ENCODE measurements around the gene CACNA2D3. TPM values are rescaled to one million over a fixed set of nuclear protein-coding genes. Genes with fewer than 3 reads are reported as not detected.

The CACNA2D3 gene
- total RNA-seq, 2 donors from 2014 or later, result 0.97 TPM; not detected in 1

DNA sequence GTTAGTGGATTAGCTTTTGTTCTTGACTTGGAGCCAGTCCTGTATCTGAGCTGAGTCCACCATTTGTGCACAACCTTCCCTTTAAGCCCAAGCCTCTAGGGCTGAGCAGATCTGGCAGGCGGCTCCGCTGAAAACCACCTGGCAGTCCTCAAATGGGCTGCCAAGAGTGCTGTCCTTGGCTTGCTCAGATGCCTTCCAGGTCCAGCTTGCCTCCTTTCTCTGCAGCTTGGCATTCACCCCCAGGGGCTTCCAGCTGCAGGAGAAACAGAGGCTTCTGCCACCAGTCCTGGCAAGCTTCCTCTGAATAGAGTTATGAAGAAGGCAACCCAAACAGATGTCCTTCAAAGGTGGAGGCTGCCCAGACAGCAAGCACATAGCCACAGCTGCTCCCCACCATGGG is 708.8 kb downstream of the CACNA2D3 start:
- no peak overlapping the region for H3K4me3 ChIP-seq (ENCODE audit: low read length)
- H3K36me3 ChIP-seq (ENCODE audit: control insufficient read depth, insufficient read depth, low read length), result no peaks in the 10 kb centered on the region
- TF ChIP-seq, protein P1, sequence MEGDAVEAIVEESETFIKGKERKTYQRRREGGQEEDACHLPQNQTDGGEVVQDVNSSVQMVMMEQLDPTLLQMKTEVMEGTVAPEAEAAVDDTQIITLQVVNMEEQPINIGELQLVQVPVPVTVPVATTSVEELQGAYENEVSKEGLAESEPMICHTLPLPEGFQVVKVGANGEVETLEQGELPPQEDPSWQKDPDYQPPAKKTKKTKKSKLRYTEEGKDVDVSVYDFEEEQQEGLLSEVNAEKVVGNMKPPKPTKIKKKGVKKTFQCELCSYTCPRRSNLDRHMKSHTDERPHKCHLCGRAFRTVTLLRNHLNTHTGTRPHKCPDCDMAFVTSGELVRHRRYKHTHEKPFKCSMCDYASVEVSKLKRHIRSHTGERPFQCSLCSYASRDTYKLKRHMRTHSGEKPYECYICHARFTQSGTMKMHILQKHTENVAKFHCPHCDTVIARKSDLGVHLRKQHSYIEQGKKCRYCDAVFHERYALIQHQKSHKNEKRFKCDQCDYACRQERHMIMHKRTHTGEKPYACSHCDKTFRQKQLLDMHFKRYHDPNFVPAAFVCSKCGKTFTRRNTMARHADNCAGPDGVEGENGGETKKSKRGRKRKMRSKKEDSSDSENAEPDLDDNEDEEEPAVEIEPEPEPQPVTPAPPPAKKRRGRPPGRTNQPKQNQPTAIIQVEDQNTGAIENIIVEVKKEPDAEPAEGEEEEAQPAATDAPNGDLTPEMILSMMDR (conservative IDR thresholded peaks at IDR 0.05), result no peak
- no peaks in the 10 kb centered on the region for H3K27me3 ChIP-seq (ENCODE audit: control insufficient read depth, insufficient read depth, low read length, poor library complexity, severe bottlenecking)
- no peak overlapping the region for H3K27ac ChIP-seq (ENCODE audit: low read depth, low read length)
- peaks cover 7% of the 10 kb centered on the region for H3K9me3 ChIP-seq (ENCODE audit: control insufficient read depth, low read length)
- H3K27me3 Mint-ChIP-seq (ENCODE audit: insufficient read depth), result peaks cover 16% of the 10 kb centered on the region
- DNase-seq, result no peak
- no peaks in the 10 kb centered on the region for H3K4me1 ChIP-seq (ENCODE audit: control insufficient read depth, insufficient read depth, low read length)
- no peak overlapping the region for H3K4me3 Mint-ChIP-seq
- WGBS, 2 experiments (ENCODE audit: insufficient coverage in 1 of 2, insufficient read length in 1 of 2), result 94 to 100% methylated on average over 2 of the region's 2 CpGs
- peaks cover 1% of the 10 kb centered on the region for H3K4me1 Mint-ChIP-seq
- peaks cover 15% of the 10 kb centered on the region for H3K9me3 Mint-ChIP-seq
- no peak overlapping the region for H3K9ac ChIP-seq (ENCODE audit: extremely low read depth, low read length, poor library complexity, severe bottlenecking)
- no peak overlapping the region for H3K27ac Mint-ChIP-seq
- H3K36me3 Mint-ChIP-seq (ENCODE audit: low read depth), result no peaks in the 10 kb centered on the region

DNA sequence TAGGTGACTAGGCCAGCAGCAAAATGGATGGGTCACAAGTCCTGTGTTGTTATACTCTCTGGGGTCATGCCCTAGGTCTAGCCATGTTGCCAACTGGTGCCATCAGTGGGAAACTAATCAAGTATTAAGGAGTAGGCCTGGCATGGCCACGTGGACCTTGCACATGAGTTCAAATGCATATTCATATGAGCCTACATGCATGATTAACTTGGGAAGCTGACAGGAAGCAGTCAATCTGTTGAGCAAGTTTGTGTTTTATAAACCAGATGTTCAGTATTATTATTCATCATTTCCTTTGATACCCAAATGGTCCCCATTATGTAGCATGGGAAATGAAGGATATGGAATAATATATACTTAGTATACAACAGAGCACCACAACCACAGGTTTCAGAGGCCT is 710.5 kb downstream of the CACNA2D3 start:
- TF ChIP-seq, protein P1 (conservative IDR thresholded peaks at IDR 0.05), result no peak

DNA sequence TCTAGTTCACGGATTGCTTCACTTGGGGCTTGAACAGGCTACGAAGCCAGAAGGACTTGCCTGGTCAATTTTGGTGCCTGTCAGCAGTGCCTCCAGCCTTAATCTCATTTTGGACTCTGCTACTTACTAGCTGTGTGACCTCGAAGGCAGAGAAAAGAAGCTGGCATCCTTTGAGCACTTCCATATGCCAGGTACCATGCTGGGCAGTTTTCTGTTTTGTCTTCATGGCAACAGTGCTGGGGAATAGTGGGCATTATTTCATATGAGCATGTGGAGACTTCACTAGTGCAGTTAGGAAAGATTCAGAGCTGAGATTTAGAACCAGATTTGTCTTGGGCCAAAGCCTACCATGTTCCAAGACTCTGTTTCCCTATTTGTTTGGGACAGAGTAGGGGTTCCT is 713.3 kb downstream of the CACNA2D3 start:
- H3K4me3 Mint-ChIP-seq, result no peak overlapping the region
- Histone ChIP-seq H3K27me3 (ENCODE audit: control insufficient read depth, insufficient read depth, low read length, poor library complexity, severe bottlenecking) (no peaks in the 10 kb centered on the region), H3K9me3 (ENCODE audit: control insufficient read depth, low read length) (no peaks in the 10 kb centered on the region), H3K4me3 (ENCODE audit: low read length) (no peak overlapping the region), H3K27ac (ENCODE audit: low read depth, low read length) (no peak overlapping the region), H3K9ac (ENCODE audit: extremely low read depth, low read length, poor library complexity, severe bottlenecking) (no peak overlapping the region), H3K4me1 (ENCODE audit: control insufficient read depth, insufficient read depth, low read length) (no peaks in the 10 kb centered on the region), H3K36me3 (ENCODE audit: control insufficient read depth, insufficient read depth, low read length) (no peaks in the 10 kb centered on the region)
- H3K36me3 Mint-ChIP-seq (ENCODE audit: low read depth), result no peaks in the 10 kb centered on the region
- no peaks in the 10 kb centered on the region for H3K4me1 Mint-ChIP-seq
- WGBS, 2 experiments (ENCODE audit: insufficient coverage in 1 of 2, insufficient read length in 1 of 2), result 89 to 100% methylated on average over 3 of the region's 3 CpGs
- no peak overlapping the region for H3K27ac Mint-ChIP-seq
- H3K9me3 Mint-ChIP-seq, result no peaks in the 10 kb centered on the region
- no peak for DNase-seq
- TF ChIP-seq, protein P1 (conservative IDR thresholded peaks at IDR 0.05), result no peak
- no peaks in the 10 kb centered on the region for H3K27me3 Mint-ChIP-seq (ENCODE audit: insufficient read depth)

More for the DNA sequence above, 710.5 kb downstream of the CACNA2D3 start:
- H3K36me3 Mint-ChIP-seq (ENCODE audit: low read depth), result no peaks in the 10 kb centered on the region
- no peak overlapping the region for H3K4me3 Mint-ChIP-seq
- H3K27me3 Mint-ChIP-seq (ENCODE audit: insufficient read depth), result peaks cover 10% of the 10 kb centered on the region
- 86 to 93% methylated on average over 1 of the region's 1 CpG for WGBS, 2 experiments (ENCODE audit: insufficient coverage in 1 of 2, insufficient read length in 1 of 2)
- Histone ChIP-seq H3K36me3 (ENCODE audit: control insufficient read depth, insufficient read depth, low read length) (no peaks in the 10 kb centered on the region), H3K4me1 (ENCODE audit: control insufficient read depth, insufficient read depth, low read length) (no peaks in the 10 kb centered on the region), H3K9ac (ENCODE audit: extremely low read depth, low read length, poor library complexity, severe bottlenecking) (no peak overlapping the region), H3K4me3 (ENCODE audit: low read length) (no peak overlapping the region), H3K27me3 (ENCODE audit: control insufficient read depth, insufficient read depth, low read length, poor library complexity, severe bottlenecking) (no peaks in the 10 kb centered on the region), H3K9me3 (ENCODE audit: control insufficient read depth, low read length) (peaks cover 7% of the 10 kb centered on the region), H3K27ac (ENCODE audit: low read depth, low read length) (no peak overlapping the region)
- no peaks in the 10 kb centered on the region for H3K4me1 Mint-ChIP-seq
- peaks cover 15% of the 10 kb centered on the region for H3K9me3 Mint-ChIP-seq
- DNase-seq, result no peak
- no peak overlapping the region for H3K27ac Mint-ChIP-seq

Measured in endodermal cell (in vitro differentiated cells).